ENCODE results near the gene NRN1L.

Gene NRN1L

DNA sequence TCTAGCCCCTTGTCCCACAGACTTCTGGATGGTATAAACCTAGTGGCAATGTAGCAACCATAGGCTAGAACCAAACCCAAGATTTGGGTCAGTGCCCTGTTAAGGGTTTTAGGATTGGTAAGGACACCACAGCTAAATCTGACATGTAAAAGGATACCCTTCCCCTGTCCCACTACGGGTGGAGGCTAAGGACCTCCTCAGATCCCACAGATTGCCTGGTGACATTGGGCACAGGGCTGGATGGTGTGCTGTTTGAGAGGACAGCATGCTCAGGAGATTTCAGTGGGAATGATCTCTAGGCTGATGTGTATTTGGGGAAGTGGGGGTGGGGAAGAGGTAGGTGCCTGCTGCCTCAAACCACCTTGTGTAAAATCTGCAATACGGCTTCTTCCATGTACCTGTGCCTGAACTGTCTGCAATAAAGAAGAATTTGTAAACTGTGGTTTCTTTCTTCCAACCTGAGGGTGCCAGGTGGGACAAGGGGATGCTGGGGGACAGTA is 12.5 kb upstream of the NRN1L start:
- Mint-ChIP-seq H3K27me3 (no peaks in the 10 kb centered on the region), H3K4me3 (peak overlapping the region; percentile 91), H3K4me1 (ENCODE audit: low read depth) (peaks cover 34% of the 10 kb centered on the region), H3K36me3 (no peaks in the 10 kb centered on the region), H3K9me3 (ENCODE audit: low read depth) (no peaks in the 10 kb centered on the region), H3K27ac (peak overlapping the region; percentile 50)

DNA sequence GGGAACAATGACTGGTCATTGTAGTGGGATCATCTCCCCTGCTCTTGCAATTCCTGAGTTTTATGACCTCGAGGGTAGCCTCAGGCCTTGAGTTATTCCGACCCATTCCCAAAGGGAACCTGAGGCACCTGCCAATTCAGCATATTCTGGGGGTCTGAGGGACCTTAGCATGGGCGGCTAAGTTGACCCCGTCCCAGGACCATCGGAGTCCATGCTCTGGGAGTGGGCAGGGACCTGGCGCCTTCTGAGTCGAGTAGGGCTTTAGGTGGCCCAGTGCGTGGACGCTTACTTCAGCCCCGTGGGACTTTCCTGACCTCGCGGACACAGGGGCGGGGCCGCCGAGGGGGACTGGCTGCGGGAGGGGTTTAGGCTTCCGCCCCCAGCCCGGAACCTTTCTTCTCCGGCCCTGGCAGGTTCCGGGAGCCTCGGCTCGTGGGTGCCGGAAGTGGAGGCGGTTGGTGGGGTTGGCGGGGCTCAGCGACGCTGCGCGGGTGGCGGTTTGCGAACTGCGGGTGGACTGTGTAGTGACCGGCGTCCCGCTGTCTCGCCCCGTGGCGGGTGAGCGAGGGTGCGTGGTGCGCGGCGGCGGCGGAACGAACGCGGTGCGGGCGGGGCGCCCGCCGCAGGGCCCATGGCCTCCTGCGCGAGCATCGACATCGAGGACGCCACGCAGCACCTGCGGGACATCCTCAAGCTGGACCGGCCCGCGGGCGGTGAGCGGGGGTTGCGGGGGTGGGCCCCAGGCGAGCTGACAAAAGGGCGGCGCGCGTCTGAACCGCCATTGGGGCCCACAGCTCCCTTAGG is 11.9 kb upstream of the NRN1L start, which contains the start of gene EDC4:
Gene EDC4, plus strand, starts transcription at position 422 of the 804 bp plus-strand sequence. Its CDS starts 210 bp downstream, at position 632.
- H3K4me3 Mint-ChIP-seq, result peak within 1 kb of the TSS; percentile 91
- H3K36me3 Mint-ChIP-seq, result no peaks in the 10 kb centered on the region
- H3K27me3 Mint-ChIP-seq, result no peaks in the 10 kb centered on the region
- peaks cover 34% of the 10 kb centered on the region for H3K4me1 Mint-ChIP-seq (ENCODE audit: low read depth)
- H3K27ac Mint-ChIP-seq, result peak within 1 kb of the TSS; percentile 89
- H3K9me3 Mint-ChIP-seq (ENCODE audit: low read depth), result no peaks in the 10 kb centered on the region

DNA sequence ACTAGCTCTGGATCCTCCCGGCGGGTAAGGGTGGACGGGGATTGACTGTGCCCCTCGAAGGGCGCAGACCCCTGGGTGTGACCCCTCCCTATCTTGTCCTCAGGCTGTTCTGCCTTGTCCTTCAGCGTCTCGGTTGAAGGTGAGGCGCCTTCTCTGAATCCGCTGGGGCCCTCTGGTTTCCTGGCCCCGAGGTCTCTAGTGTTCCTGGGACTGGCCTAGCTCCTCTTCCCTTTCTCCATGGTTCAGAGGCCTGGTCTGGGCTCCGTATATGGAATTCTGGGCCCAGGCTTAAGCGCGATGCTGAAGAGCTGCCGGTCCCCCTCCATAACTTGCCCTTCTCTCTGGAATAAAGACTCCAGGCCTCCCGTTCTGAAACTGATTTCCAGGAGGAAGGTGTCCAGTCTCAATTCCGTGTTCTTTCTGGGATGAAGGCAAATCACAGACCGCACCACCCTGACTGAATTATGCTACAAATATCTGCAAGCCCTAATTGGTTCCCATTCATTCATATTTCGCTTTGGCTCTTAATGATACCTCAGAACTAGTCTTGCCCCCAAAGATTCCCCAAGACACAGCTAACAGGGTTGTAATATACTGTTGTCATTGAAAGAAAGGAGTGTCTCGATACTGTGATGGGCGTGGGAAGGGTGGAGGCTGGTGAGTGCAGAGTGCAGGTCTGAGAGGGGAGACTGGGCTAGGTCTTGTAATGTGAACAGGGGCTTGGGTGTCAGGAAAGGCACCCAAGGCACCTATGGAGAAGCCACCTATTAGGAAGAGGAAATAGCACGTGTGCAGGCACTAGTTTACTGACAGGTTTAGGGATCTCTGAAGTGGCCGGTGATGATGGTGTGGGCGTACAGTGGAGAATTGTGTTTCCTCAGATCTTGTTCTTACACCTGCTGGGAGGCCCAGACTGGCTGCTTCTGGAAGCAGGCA is 11.0 kb upstream of the NRN1L start:
- Mint-ChIP-seq H3K9me3 (ENCODE audit: low read depth) (no peaks in the 10 kb centered on the region), H3K4me3 (peak overlapping the region; percentile 91), H3K36me3 (no peaks in the 10 kb centered on the region), H3K4me1 (ENCODE audit: low read depth) (peaks cover 34% of the 10 kb centered on the region), H3K27ac (peak overlapping the region; percentile 89), H3K27me3 (no peaks in the 10 kb centered on the region)

DNA sequence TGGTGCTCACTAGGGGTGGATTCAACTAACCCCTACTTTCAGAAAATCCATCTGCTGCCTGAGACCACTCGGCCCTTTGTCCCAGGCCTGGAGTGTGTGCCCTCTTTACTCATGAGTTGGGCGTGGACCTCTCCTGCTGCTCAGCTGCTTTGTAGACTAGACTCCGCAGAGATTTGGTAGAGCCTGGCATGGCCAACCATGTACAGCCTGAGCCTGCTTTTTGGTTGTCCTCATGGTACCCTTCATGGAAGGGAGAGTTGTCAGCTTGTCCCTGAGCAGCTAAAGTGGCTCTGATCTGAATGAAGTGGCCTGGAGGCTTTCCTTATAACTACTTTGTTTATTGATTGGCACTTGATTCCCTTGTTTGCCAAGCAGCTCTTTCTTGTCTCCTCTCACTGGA is 10.3 kb upstream of the NRN1L start:
- Mint-ChIP-seq H3K27ac (peak overlapping the region; percentile 89), H3K9me3 (ENCODE audit: low read depth) (no peaks in the 10 kb centered on the region), H3K4me1 (ENCODE audit: low read depth) (peaks cover 34% of the 10 kb centered on the region), H3K27me3 (no peaks in the 10 kb centered on the region), H3K36me3 (no peaks in the 10 kb centered on the region), H3K4me3 (peak overlapping the region; percentile 91)

DNA sequence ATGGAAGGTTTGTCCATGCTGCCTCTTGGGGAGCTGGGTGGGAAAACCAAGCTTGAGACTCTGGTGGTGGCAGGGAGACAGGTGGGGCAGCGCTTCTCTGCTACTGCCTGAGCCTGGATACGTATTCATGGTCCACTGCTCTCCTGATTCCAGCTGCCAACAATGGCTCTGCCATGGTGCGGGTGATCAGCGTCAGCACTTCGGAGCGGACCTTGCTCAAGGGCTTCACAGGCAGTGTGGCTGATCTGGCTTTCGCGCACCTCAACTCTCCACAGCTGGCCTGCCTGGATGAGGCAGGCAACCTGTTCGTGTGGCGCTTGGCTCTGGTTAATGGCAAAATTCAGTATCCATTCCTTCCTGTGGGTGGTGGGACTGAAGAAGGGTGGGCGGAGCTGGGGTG is 7.6 kb upstream of the NRN1L start:
- Mint-ChIP-seq H3K4me3 (no peak overlapping the region), H3K36me3 (no peaks in the 10 kb centered on the region)

DNA sequence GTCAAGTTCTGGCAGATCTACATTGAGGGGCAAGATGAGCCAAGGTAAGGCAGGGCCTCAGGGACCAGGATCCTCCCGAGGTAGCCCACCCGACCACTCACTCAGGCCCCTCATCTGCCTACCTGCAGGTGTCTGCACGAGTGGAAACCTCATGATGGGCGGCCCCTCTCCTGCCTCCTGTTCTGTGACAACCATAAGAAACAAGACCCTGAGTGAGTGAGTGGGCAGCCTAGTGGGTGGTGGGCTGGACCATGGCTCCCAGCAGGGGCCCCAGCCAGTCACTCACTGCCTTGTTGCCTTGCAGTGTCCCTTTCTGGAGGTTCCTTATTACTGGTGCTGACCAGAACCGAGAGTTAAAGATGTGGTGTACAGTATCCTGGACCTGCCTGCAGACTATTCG is 6.5 kb upstream of the NRN1L start:
- no peaks in the 10 kb centered on the region for H3K36me3 Mint-ChIP-seq
- H3K4me1 Mint-ChIP-seq (ENCODE audit: low read depth), result peaks cover 27% of the 10 kb centered on the region
- H3K27ac Mint-ChIP-seq, result no peak overlapping the region
- H3K4me3 Mint-ChIP-seq, result no peak overlapping the region
- H3K27me3 Mint-ChIP-seq, result no peaks in the 10 kb centered on the region
- H3K9me3 Mint-ChIP-seq (ENCODE audit: low read depth), result no peaks in the 10 kb centered on the region

More for the DNA sequence above, 7.6 kb upstream of the NRN1L start:
- H3K27ac Mint-ChIP-seq, result no peak overlapping the region
- no peaks in the 10 kb centered on the region for H3K27me3 Mint-ChIP-seq
- H3K4me1 Mint-ChIP-seq (ENCODE audit: low read depth), result peaks cover 34% of the 10 kb centered on the region
- H3K9me3 Mint-ChIP-seq (ENCODE audit: low read depth), result no peaks in the 10 kb centered on the region

DNA sequence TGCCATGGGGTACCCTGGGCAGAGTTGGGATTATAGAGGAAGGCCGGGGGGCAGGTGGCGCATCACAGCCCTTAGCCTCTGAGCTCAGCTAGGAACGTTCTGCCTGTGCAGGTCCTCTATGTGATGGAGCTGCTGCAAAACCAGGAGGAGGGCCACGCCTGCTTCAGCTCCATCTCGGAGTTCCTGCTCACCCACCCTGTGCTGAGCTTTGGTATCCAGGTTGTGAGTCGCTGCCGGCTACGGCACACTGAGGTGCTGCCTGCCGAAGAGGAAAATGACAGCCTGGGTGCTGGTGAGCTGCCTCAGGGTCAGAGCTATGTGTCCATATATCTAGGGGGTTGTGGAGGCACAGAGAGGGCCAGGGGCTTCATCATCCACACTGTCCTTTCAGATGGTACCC is 5.8 kb upstream of the NRN1L start:
- H3K4me1 Mint-ChIP-seq (ENCODE audit: low read depth), result peaks cover 24% of the 10 kb centered on the region
- no peak overlapping the region for H3K27ac Mint-ChIP-seq
- no peak overlapping the region for H3K4me3 Mint-ChIP-seq
- no peaks in the 10 kb centered on the region for H3K9me3 Mint-ChIP-seq (ENCODE audit: low read depth)
- no peaks in the 10 kb centered on the region for H3K36me3 Mint-ChIP-seq
- no peaks in the 10 kb centered on the region for H3K27me3 Mint-ChIP-seq

DNA sequence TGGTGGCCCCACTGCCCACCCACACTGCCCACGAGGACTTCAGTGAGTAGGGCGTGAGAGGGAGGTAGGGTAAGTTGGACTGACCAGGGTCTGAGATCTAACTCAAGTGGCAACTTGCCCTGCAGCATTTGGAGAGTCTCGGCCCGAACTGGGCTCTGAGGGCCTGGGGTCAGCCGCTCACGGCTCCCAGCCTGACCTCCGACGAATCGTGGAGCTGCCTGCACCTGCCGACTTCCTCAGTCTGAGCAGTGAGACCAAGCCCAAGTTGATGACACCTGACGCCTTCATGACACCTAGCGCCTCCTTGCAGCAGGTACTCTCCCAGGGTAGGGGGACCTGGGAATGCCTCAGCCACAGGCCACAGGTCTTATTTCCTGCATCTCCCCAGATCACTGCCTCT is 5.2 kb upstream of the NRN1L start:
- Mint-ChIP-seq H3K27me3 (no peaks in the 10 kb centered on the region), H3K36me3 (no peaks in the 10 kb centered on the region), H3K4me1 (ENCODE audit: low read depth) (peaks cover 18% of the 10 kb centered on the region), H3K27ac (no peak overlapping the region), H3K4me3 (no peak overlapping the region), H3K9me3 (ENCODE audit: low read depth) (no peaks in the 10 kb centered on the region)

DNA sequence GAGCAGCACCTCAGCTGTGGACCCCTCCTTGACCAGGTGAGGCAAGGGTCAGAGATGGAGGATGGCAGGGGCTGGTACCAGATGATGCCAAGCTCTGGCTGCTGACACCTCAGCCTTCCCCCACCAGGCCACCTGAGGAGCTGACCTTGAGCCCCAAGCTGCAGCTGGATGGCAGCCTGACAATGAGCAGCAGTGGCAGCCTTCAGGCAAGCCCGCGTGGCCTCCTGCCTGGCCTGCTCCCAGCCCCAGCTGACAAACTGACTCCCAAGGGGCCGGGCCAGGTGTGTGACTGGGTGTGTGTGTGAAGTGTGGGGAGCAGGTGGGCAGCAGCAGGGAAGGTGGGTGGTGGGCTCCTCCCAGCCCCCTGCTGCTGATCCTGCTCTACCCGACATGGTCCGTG is 4.7 kb upstream of the NRN1L start:
- Mint-ChIP-seq H3K36me3 (no peaks in the 10 kb centered on the region), H3K27me3 (no peaks in the 10 kb centered on the region), H3K4me1 (ENCODE audit: low read depth) (peaks cover 14% of the 10 kb centered on the region), H3K9me3 (ENCODE audit: low read depth) (no peaks in the 10 kb centered on the region), H3K27ac (no peak overlapping the region), H3K4me3 (no peak overlapping the region)

DNA sequence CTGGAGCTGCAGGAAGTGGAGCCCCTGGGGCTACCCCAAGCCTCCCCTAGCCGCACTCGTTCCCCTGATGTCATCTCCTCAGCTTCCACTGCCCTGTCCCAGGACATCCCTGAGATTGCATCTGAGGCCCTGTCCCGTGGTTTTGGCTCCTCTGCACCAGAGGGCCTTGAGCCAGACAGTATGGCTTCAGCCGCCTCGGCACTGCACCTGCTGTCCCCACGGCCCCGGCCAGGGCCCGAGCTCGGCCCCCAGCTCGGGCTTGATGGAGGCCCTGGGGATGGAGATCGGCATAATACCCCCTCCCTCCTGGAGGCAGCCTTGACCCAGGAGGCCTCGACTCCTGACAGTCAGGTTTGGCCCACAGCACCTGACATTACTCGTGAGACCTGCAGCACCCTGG is 4.1 kb upstream of the NRN1L start:
- Mint-ChIP-seq H3K4me3 (no peak overlapping the region), H3K27me3 (no peaks in the 10 kb centered on the region), H3K9me3 (ENCODE audit: low read depth) (no peaks in the 10 kb centered on the region), H3K27ac (peak overlapping the region; percentile 77), H3K36me3 (no peaks in the 10 kb centered on the region), H3K4me1 (ENCODE audit: low read depth) (peaks cover 7% of the 10 kb centered on the region)

DNA sequence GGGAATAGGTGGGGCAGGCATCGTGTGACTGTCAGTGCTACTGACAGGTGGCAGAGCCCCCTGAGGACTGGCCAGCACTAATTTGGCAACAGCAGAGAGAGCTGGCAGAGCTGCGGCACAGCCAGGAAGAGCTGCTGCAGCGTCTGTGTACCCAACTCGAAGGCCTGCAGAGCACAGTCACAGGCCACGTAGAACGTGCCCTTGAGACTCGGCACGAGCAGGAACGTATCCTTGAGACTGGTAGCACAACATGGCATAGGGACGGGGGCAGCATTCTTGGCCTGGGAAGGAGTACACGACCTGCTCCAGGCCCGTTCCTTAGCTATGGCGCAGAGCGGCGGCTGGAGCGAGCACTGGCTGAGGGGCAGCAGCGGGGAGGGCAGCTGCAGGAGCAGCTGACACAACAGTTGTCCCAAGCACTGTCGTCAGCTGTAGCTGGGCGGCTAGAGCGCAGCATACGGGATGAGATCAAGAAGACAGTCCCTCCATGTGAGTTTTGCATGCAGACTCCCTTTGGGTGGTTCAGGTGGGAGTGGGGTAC is 3.0 kb upstream of the NRN1L start:
- Mint-ChIP-seq H3K27ac (no peak overlapping the region), H3K9me3 (ENCODE audit: low read depth) (no peaks in the 10 kb centered on the region), H3K4me1 (ENCODE audit: low read depth) (no peaks in the 10 kb centered on the region), H3K4me3 (no peak overlapping the region), H3K36me3 (no peaks in the 10 kb centered on the region), H3K27me3 (no peaks in the 10 kb centered on the region)

DNA sequence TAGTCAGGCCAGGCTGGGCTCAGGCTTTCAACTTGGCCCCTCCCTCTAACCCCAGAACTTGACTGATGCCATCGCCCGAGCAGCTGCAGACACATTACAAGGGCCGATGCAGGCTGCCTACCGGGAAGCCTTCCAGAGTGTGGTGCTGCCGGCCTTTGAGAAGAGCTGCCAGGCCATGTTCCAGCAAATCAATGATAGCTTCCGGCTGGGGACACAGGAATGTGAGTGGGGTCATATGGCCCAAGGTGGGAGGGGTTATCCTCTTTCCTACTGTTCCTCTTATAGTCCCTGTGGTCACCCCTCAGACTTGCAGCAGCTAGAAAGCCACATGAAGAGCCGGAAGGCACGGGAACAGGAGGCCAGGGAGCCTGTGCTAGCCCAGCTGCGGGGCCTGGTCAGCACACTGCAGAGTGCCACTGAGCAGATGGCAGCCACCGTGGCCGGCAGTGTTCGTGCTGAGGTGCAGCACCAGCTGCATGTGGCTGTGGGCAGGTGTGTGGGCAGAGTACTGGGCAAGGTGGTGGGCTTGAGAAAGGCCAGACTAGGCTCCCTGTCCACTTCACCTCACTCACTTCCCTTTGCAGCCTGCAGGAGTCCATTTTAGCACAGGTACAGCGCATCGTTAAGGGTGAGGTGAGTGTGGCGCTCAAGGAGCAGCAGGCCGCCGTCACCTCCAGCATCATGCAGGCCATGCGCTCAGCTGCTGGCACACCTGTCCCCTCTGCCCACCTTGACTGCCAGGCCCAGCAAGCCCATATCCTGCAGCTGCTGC is 2.1 kb upstream of the NRN1L start:
- H3K27me3 Mint-ChIP-seq, result no peaks in the 10 kb centered on the region
- no peak overlapping the region for H3K27ac Mint-ChIP-seq
- no peaks in the 10 kb centered on the region for H3K9me3 Mint-ChIP-seq (ENCODE audit: low read depth)
- H3K4me3 Mint-ChIP-seq, result no peak overlapping the region
- no peaks in the 10 kb centered on the region for H3K36me3 Mint-ChIP-seq
- no peaks in the 10 kb centered on the region for H3K4me1 Mint-ChIP-seq (ENCODE audit: low read depth)

DNA sequence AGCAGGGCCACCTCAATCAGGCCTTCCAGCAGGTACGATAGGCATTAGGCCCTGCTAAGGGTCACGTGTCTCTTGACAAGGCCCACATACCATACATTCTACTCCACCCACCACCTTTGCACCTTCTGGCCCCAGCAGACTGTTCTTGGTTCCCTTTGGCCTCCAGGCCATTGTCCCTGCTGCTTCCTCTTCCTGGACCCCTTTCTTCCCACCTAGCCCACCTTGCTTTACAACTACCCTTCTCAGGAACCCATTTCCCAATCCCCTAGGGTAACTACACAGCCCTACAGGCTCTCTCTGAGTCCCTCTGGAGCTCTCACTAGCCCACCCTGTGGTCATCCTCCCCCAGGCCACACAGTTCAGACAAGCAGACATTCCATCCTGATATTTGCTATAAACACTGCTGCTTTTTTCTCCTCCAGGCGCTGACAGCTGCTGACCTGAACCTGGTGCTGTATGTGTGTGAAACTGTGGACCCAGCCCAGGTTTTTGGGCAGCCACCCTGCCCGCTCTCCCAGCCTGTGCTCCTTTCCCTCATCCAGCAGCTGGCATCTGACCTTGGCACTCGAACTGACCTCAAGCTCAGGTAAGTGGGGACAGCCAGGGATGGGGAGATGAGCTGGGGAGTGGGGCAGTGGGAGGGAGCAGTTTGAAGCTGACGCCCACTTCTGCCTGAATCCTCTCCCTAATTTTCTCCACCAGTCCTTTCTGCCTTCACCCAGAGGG is 1.4 kb upstream of the NRN1L start:
- no peak overlapping the region for H3K4me3 Mint-ChIP-seq
- no peaks in the 10 kb centered on the region for H3K4me1 Mint-ChIP-seq (ENCODE audit: low read depth)
- no peaks in the 10 kb centered on the region for H3K27me3 Mint-ChIP-seq
- no peak overlapping the region for H3K27ac Mint-ChIP-seq
- no peaks in the 10 kb centered on the region for H3K9me3 Mint-ChIP-seq (ENCODE audit: low read depth)
- H3K36me3 Mint-ChIP-seq, result no peaks in the 10 kb centered on the region

DNA sequence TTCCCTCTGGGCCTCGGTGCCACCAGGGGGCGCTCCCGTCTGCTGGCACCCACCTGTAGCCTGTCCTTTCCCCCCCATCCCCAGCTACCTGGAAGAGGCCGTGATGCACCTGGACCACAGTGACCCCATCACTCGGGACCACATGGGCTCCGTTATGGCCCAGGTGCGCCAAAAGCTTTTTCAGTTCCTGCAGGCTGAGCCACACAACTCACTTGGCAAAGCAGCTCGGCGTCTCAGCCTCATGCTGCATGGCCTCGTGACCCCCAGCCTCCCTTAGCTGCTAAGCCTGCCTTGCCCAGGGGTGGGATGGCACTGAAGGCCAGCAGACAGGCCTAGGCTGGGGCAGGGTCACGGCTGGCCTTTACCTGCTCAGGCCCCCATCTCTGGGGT is 818 bp upstream of the NRN1L start:
- H3K4me1 Mint-ChIP-seq (ENCODE audit: low read depth), result no peaks in the 10 kb centered on the region
- no peak overlapping the region for H3K27ac Mint-ChIP-seq
- H3K4me3 Mint-ChIP-seq, result no peak overlapping the region
- H3K36me3 Mint-ChIP-seq, result no peaks in the 10 kb centered on the region
- no peaks in the 10 kb centered on the region for H3K27me3 Mint-ChIP-seq
- no peaks in the 10 kb centered on the region for H3K9me3 Mint-ChIP-seq (ENCODE audit: low read depth)

Data from activated naive CD8-positive, alpha-beta T cell (primary cell).